ENCODE data around the gene SERPINE3. TPM values are rescaled to one million over a fixed set of nuclear protein-coding genes. Genes with fewer than 3 reads are reported as not detected.
A peak's percentile ranks its signal among the peaks of the same experiment; 100 is the strongest.

SERPINE3 gene
- total RNA-seq (2021) (0.16 to 0.64 TPM (median 0.59 TPM) in 3 replicates), Bru-seq, nascent RNA (percentile 30 among the genes with signal in this experiment)
- long read RNA-seq, experiment 1, result 0 reads
- long read RNA-seq, experiment 2, result 0 reads
- long read RNA-seq, experiment 3, result 0 reads

GRCh38 chr13:51339354-51339753, at the start of gene SERPINE3:
TSS of gene SERPINE3 (plus strand) at chr13:51339691. CDS start at chr13:51341092, 1,401 bp downstream.
- TF ChIP-seq RORB (CRISPR knock-in tag; IDR thresholded peaks at IDR 0.05) (no peak), OVOL2 (CRISPR knock-in tag; IDR thresholded peaks at IDR 0.05; ENCODE audit: borderline replicate concordance) (no peak), GABPB1 (CRISPR knock-in tag; IDR thresholded peaks at IDR 0.05) (no peak), NR2C2 (CRISPR knock-in tag; IDR thresholded peaks at IDR 0.05) (no peak), ZNF423 (CRISPR knock-in tag; IDR thresholded peaks at IDR 0.05) (no peak), ATF1 (CRISPR knock-in tag; IDR thresholded peaks at IDR 0.05) (no peak), GTF2I (CRISPR knock-in tag; conservative IDR thresholded peaks at IDR 0.05) (no peak), MXD4 (CRISPR knock-in tag; IDR thresholded peaks at IDR 0.05; ENCODE audit: borderline replicate concordance) (no peak)
- TF ChIP-seq, protein P1, sequence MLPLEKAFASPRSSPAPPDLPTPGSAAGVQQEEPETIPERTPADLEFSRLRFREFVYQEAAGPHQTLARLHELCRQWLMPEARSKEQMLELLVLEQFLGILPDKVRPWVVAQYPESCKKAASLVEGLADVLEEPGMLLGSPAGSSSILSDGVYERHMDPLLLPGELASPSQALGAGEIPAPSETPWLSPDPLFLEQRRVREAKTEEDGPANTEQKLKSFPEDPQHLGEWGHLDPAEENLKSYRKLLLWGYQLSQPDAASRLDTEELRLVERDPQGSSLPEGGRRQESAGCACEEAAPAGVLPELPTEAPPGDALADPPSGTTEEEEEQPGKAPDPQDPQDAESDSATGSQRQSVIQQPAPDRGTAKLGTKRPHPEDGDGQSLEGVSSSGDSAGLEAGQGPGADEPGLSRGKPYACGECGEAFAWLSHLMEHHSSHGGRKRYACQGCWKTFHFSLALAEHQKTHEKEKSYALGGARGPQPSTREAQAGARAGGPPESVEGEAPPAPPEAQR (CRISPR knock-in tag; IDR thresholded peaks at IDR 0.05), result no peak
- TF ChIP-seq, protein P2, sequence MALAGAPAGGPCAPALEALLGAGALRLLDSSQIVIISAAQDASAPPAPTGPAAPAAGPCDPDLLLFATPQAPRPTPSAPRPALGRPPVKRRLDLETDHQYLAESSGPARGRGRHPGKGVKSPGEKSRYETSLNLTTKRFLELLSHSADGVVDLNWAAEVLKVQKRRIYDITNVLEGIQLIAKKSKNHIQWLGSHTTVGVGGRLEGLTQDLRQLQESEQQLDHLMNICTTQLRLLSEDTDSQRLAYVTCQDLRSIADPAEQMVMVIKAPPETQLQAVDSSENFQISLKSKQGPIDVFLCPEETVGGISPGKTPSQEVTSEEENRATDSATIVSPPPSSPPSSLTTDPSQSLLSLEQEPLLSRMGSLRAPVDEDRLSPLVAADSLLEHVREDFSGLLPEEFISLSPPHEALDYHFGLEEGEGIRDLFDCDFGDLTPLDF (CRISPR knock-in tag; IDR thresholded peaks at IDR 0.05), result no peak
- TF ChIP-seq, protein P3, sequence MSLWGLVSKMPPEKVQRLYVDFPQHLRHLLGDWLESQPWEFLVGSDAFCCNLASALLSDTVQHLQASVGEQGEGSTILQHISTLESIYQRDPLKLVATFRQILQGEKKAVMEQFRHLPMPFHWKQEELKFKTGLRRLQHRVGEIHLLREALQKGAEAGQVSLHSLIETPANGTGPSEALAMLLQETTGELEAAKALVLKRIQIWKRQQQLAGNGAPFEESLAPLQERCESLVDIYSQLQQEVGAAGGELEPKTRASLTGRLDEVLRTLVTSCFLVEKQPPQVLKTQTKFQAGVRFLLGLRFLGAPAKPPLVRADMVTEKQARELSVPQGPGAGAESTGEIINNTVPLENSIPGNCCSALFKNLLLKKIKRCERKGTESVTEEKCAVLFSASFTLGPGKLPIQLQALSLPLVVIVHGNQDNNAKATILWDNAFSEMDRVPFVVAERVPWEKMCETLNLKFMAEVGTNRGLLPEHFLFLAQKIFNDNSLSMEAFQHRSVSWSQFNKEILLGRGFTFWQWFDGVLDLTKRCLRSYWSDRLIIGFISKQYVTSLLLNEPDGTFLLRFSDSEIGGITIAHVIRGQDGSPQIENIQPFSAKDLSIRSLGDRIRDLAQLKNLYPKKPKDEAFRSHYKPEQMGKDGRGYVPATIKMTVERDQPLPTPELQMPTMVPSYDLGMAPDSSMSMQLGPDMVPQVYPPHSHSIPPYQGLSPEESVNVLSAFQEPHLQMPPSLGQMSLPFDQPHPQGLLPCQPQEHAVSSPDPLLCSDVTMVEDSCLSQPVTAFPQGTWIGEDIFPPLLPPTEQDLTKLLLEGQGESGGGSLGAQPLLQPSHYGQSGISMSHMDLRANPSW (CRISPR knock-in tag; conservative IDR thresholded peaks at IDR 0.05; ENCODE audit: low read depth), result no peak
- TF ChIP-seq, protein P4, sequence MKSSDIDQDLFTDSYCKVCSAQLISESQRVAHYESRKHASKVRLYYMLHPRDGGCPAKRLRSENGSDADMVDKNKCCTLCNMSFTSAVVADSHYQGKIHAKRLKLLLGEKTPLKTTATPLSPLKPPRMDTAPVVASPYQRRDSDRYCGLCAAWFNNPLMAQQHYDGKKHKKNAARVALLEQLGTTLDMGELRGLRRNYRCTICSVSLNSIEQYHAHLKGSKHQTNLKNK (CRISPR knock-in tag; IDR thresholded peaks at IDR 0.05), result no peak
- TF ChIP-seq, protein P5, sequence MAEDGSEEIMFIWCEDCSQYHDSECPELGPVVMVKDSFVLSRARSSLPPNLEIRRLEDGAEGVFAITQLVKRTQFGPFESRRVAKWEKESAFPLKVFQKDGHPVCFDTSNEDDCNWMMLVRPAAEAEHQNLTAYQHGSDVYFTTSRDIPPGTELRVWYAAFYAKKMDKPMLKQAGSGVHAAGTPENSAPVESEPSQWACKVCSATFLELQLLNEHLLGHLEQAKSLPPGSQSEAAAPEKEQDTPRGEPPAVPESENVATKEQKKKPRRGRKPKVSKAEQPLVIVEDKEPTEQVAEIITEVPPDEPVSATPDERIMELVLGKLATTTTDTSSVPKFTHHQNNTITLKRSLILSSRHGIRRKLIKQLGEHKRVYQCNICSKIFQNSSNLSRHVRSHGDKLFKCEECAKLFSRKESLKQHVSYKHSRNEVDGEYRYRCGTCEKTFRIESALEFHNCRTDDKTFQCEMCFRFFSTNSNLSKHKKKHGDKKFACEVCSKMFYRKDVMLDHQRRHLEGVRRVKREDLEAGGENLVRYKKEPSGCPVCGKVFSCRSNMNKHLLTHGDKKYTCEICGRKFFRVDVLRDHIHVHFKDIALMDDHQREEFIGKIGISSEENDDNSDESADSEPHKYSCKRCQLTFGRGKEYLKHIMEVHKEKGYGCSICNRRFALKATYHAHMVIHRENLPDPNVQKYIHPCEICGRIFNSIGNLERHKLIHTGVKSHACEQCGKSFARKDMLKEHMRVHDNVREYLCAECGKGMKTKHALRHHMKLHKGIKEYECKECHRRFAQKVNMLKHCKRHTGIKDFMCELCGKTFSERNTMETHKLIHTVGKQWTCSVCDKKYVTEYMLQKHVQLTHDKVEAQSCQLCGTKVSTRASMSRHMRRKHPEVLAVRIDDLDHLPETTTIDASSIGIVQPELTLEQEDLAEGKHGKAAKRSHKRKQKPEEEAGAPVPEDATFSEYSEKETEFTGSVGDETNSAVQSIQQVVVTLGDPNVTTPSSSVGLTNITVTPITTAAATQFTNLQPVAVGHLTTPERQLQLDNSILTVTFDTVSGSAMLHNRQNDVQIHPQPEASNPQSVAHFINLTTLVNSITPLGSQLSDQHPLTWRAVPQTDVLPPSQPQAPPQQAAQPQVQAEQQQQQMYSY (CRISPR knock-in tag; IDR thresholded peaks at IDR 0.05), result no peak
- TF ChIP-seq, protein P6, sequence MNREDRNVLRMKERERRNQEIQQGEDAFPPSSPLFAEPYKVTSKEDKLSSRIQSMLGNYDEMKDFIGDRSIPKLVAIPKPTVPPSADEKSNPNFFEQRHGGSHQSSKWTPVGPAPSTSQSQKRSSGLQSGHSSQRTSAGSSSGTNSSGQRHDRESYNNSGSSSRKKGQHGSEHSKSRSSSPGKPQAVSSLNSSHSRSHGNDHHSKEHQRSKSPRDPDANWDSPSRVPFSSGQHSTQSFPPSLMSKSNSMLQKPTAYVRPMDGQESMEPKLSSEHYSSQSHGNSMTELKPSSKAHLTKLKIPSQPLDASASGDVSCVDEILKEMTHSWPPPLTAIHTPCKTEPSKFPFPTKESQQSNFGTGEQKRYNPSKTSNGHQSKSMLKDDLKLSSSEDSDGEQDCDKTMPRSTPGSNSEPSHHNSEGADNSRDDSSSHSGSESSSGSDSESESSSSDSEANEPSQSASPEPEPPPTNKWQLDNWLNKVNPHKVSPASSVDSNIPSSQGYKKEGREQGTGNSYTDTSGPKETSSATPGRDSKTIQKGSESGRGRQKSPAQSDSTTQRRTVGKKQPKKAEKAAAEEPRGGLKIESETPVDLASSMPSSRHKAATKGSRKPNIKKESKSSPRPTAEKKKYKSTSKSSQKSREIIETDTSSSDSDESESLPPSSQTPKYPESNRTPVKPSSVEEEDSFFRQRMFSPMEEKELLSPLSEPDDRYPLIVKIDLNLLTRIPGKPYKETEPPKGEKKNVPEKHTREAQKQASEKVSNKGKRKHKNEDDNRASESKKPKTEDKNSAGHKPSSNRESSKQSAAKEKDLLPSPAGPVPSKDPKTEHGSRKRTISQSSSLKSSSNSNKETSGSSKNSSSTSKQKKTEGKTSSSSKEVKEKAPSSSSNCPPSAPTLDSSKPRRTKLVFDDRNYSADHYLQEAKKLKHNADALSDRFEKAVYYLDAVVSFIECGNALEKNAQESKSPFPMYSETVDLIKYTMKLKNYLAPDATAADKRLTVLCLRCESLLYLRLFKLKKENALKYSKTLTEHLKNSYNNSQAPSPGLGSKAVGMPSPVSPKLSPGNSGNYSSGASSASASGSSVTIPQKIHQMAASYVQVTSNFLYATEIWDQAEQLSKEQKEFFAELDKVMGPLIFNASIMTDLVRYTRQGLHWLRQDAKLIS (CRISPR knock-in tag; IDR thresholded peaks at IDR 0.05; ENCODE audit: borderline replicate concordance), result no peak
- CTCF ChIA-PET, result no interaction called here
- Mint-ChIP-seq H3K4me1 (peaks cover 30% of the 10 kb centered on the region), H3K27ac (no peak within 1 kb of the TSS), H3K4me3 (no peak within 1 kb of the TSS), H3K27me3 (ENCODE audit: low read depth) (no peaks in the 10 kb centered on the region), H3K36me3 (no peaks in the 10 kb centered on the region), H3K9me3 (no peaks in the 10 kb centered on the region)
- POLR2A ChIA-PET, result no interaction called here
- DNase-seq (ENCODE audit: low spot score), result no peak
- ATAC-seq, result peak; percentile 50

All from WTC11 (cell line).